ENCODE data around the gene MIPOL1.

The MIPOL1 gene

GRCh38 chr14:37397941-37398215 lies 200.1 kb downstream of the MIPOL1 start:
- no peak for DNase-seq

GRCh38 chr14:37399517-37399916 lies 201.8 kb downstream of the MIPOL1 start:
- DNase-seq: no peak

- no peak for DNase-seq
Measured at GRCh38 chr14:37401093-37401492, 203.4 kb downstream of the MIPOL1 start.

- DNase-seq: no peak
Measured at GRCh38 chr14:37403626-37404025, 205.9 kb downstream of the MIPOL1 start.

GRCh38 chr14:37406095-37406494 lies 208.4 kb downstream of the MIPOL1 start:
- no peak for DNase-seq

- no peak for DNase-seq
Measured at GRCh38 chr14:37411079-37411735, 213.5 kb downstream of the MIPOL1 start.

GRCh38 chr14:37413050-37413449 lies 215.3 kb downstream of the MIPOL1 start:
- DNase-seq: no peak

GRCh38 chr14:37413504-37414003 lies 215.8 kb downstream of the MIPOL1 start:
- DNase-seq: no peak

GRCh38 chr14:37416264-37416663 lies 218.5 kb downstream of the MIPOL1 start:
- DNase-seq: no peak

GRCh38 chr14:37417151-37417550 lies 219.4 kb downstream of the MIPOL1 start:
- no peak for DNase-seq

GRCh38 chr14:37417833-37418232 lies 220.1 kb downstream of the MIPOL1 start:
- no peak for DNase-seq

- no peak for DNase-seq
Measured at GRCh38 chr14:37420622-37421021, 222.9 kb downstream of the MIPOL1 start.

- no peak for DNase-seq
Measured at GRCh38 chr14:37422319-37422718, 224.6 kb downstream of the MIPOL1 start.

- no peak for DNase-seq
Measured at GRCh38 chr14:37422748-37423147, 225.0 kb downstream of the MIPOL1 start.

GRCh38 chr14:37428954-37429353 lies 231.2 kb downstream of the MIPOL1 start:
- no peak for DNase-seq

- no peak for DNase-seq
Measured at GRCh38 chr14:37429618-37430017, 231.9 kb downstream of the MIPOL1 start.

- DNase-seq: no peak
Measured at GRCh38 chr14:37434867-37435266, 237.1 kb downstream of the MIPOL1 start.

GRCh38 chr14:37436519-37436918 lies 238.8 kb downstream of the MIPOL1 start:
- DNase-seq: no peak

- no peak for DNase-seq
Measured at GRCh38 chr14:37437490-37437889, 239.8 kb downstream of the MIPOL1 start.

- no peak for DNase-seq
Measured at GRCh38 chr14:37438444-37438843, 240.7 kb downstream of the MIPOL1 start.

- DNase-seq: no peak
Measured at GRCh38 chr14:37443461-37443860, 245.7 kb downstream of the MIPOL1 start.

GRCh38 chr14:37447883-37448391 lies 250.2 kb downstream of the MIPOL1 start:
- DNase-seq: no peak

- DNase-seq: no peak
Measured at GRCh38 chr14:37452323-37452722, 254.6 kb downstream of the MIPOL1 start.

GRCh38 chr14:37453985-37454384 lies 256.2 kb downstream of the MIPOL1 start:
- no peak for DNase-seq

Measured in hypothalamus (tissue), 51 donors.